Esophagus squamous epithelium (tissue), 4 donors: Measurements from ENCODE around the gene ZFP36L1.

ENCODE experiments used
- POLR2A ChIP-seq, 4 donors: fragments of 450-650 bp; IDR thresholded peaks; one replicate each; pipeline ENCODE4 v1.6.1; 2017; ENCODE audit warnings: antibody characterized with exemption in 4 of 4, mild to moderate bottlenecking in 4 of 4, moderate library complexity in 3 of 4
- TF ChIP-seq, protein P1 (sequence below), 6 experiments: fragments of 450-650 bp in 4 of 6; fragments of 200-600 bp in 2 of 6; sonication (generic) in 2 of 6; IDR thresholded peaks; one replicate each; pipeline ENCODE4 v1.5.1; 2016 to 2019; ENCODE audit warnings: antibody characterized with exemption in 6 of 6, mild to moderate bottlenecking in 4 of 6, moderate library complexity in 4 of 6

DNA sequence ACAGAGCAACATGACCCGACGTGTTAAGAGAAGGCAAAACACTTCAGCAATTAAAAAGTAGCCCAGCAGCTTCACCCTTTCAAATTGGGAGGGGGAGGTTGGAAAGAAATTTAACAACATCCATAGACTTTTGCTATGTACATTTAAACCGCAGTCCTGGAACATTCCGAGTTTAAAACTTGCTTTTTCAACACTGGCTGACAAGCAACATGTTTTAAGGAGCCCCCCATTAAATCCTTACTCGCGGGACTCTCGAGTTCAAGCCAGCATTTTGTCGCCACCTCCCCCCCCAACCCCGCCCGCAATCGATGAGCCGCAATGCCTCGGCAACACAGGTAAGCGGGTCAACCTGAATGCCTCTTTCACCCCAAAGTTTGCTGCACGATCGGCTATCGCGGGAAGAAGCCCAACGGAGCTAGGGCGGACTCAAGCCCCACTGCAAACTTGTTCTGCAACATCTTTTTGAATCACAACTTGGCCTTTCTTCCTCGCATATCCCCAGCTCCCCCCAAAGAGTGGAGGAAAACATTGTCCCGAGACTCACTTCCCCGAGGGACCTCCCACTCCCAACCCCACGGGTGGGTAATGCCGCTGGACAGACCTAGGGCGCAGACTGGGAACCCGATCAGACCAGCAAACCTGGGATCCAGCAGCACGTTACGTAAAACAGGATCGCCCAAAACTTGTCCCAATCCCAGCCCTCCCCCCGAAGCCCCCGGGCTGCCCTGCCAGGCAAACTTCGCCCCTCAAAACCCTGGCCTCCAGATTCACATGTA lies 777 bp downstream of the ZFP36L1 start:
- TF ChIP-seq, protein P1, sequence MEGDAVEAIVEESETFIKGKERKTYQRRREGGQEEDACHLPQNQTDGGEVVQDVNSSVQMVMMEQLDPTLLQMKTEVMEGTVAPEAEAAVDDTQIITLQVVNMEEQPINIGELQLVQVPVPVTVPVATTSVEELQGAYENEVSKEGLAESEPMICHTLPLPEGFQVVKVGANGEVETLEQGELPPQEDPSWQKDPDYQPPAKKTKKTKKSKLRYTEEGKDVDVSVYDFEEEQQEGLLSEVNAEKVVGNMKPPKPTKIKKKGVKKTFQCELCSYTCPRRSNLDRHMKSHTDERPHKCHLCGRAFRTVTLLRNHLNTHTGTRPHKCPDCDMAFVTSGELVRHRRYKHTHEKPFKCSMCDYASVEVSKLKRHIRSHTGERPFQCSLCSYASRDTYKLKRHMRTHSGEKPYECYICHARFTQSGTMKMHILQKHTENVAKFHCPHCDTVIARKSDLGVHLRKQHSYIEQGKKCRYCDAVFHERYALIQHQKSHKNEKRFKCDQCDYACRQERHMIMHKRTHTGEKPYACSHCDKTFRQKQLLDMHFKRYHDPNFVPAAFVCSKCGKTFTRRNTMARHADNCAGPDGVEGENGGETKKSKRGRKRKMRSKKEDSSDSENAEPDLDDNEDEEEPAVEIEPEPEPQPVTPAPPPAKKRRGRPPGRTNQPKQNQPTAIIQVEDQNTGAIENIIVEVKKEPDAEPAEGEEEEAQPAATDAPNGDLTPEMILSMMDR (IDR thresholded peaks at IDR 0.05) = no peak
- no peak for TF ChIP-seq POLR2A (IDR thresholded peaks at IDR 0.05)
